ENCODE results near the gene GSTM3.

GRCh38 chr1:109787845-109788601 lies 47.2 kb upstream of the GSTM3 start:
- TF ChIP-seq CTCF (conservative IDR thresholded peaks at IDR 0.05) (no peak), EZH2 (IDR thresholded peaks at IDR 0.05; ENCODE audit: low read depth) (no peak)

Measured in PC-9 (cell line).